ENCODE results near the gene ALDH1A1.
"Not testable (repeated sequence)": the region's sequence is repeated elsewhere in the genome, so short reads cannot be mapped to it uniquely, and the experiment has no call there.

Gene ALDH1A1

DNA sequence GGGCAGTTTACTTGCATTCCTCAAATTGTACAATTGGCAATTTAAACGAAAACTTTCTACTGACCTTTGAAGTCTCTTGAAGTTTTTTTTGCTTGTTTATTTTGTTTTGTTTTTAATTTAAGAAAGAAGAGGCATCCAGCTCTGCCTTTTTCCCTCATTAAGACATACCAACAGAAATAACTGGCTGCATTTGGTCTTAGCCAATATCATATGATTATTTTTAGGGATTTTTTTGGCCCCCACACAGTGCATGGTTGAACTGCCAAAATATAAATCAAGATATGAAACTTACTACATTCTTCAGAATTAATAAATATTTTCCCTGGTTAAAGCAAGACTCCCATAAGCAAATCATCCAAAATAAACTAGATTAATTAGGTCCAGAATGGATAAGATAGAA lies 79.4 kb downstream of the ALDH1A1 start:
- TF ChIP-seq, protein P1, sequence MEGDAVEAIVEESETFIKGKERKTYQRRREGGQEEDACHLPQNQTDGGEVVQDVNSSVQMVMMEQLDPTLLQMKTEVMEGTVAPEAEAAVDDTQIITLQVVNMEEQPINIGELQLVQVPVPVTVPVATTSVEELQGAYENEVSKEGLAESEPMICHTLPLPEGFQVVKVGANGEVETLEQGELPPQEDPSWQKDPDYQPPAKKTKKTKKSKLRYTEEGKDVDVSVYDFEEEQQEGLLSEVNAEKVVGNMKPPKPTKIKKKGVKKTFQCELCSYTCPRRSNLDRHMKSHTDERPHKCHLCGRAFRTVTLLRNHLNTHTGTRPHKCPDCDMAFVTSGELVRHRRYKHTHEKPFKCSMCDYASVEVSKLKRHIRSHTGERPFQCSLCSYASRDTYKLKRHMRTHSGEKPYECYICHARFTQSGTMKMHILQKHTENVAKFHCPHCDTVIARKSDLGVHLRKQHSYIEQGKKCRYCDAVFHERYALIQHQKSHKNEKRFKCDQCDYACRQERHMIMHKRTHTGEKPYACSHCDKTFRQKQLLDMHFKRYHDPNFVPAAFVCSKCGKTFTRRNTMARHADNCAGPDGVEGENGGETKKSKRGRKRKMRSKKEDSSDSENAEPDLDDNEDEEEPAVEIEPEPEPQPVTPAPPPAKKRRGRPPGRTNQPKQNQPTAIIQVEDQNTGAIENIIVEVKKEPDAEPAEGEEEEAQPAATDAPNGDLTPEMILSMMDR (conservative IDR thresholded peaks at IDR 0.05), result no peak
- no peak for TF ChIP-seq ZFX (IDR thresholded peaks at IDR 0.05)

DNA sequence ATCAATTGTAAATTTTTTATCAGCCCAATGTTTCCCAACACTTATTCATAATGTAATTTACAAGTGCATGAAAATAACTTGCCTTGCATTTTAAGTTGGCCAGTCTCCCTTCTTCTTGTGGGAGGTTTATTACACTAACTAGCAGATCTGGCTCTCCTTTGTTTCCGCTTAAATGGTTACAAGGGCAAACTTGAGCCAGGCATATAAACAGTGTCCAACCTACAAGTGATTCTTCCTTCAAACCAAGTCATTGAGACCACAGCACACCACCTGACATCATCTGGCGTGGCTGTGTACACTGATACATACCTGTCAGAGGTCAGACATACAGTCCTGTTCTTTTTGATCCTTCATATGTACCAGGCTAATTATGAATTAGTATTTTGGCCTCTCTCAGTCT lies 80.1 kb downstream of the ALDH1A1 start:
- TF ChIP-seq, protein P1 (conservative IDR thresholded peaks at IDR 0.05), result no peak
- TF ChIP-seq ZFX (IDR thresholded peaks at IDR 0.05), result no peak
- no peak overlapping the region for H3K27ac ChIP-seq

More for the DNA sequence above, 79.4 kb downstream of the ALDH1A1 start:
- H3K27ac ChIP-seq, result no peak overlapping the region

DNA sequence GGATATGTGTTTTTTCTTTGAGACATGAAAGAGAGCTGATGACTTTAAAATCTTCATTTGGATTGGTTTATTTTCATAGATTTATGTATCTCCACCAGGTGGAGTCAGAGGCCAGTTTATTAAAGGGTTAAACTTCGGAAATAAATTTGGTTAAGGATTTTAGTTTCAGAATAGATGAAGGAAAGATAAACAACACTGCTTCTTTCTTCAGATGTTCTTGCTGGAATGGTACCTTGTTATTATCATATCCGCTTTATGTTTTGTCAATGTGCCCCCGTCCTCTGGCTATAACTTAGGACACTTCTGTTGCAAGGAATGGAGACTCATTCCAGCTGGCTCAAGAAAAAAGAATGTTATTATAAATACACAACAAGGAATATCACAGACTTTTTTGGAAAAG lies 81.2 kb downstream of the ALDH1A1 start:
- no peak overlapping the region for H3K27ac ChIP-seq
- TF ChIP-seq ZFX (IDR thresholded peaks at IDR 0.05), result no peak
- TF ChIP-seq, protein P1 (conservative IDR thresholded peaks at IDR 0.05), result peak; percentile 70

DNA sequence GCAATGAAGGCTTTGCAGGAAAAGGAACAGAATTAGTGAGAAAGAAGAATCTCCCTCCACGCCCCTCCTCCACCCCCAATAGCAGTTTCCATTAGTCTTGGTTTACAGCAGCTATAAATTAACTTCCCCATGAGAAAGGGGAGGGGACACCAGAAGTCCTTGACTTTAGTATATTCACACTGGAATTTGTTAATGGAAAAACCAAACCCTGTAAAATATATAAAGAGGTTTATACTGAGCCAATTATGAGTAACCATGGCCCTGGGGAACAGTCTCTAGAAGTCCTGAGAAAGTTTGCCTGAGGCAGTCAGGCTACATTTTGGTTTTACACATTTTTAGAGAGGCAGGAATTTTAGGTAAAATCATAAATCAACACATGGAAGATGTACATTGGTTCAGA lies 88.5 kb downstream of the ALDH1A1 start:
- no peak overlapping the region for H3K27ac ChIP-seq
- TF ChIP-seq ZFX (IDR thresholded peaks at IDR 0.05), result no peak
- TF ChIP-seq, protein P1 (conservative IDR thresholded peaks at IDR 0.05), result no peak

DNA sequence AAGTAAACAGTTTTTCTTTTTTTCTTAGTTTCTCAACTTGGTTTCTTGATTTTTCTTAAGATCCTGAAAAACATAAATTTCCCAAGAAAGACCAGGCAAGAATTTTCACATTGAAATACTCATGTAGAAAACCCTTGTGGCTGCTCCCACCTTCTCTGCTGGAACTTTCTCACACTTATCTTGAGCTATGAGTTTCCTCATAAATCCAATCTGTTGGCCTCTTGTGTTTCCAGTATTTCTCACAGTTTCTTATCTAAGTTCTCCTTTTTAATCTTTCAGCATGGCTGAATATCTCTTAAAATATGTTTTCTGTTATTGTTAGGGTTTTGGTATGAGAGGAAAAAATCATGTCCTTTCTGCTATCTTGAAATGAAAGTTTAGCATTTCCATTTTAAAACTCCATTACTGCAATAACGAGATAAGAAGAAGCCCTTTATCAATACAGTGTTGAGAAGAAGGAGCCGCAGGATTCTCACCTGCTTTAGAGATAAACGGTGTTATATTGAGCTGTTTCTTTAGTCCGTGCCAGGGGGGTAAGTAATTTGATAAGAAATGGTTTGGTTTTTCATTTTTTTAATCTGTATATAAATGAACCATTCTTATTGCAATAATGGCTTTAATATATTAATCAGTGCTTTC lies 89.3 kb downstream of the ALDH1A1 start:
- TF ChIP-seq ZFX (IDR thresholded peaks at IDR 0.05), result no peak
- TF ChIP-seq, protein P1 (conservative IDR thresholded peaks at IDR 0.05), result no peak
- H3K27ac ChIP-seq, result no peak overlapping the region

DNA sequence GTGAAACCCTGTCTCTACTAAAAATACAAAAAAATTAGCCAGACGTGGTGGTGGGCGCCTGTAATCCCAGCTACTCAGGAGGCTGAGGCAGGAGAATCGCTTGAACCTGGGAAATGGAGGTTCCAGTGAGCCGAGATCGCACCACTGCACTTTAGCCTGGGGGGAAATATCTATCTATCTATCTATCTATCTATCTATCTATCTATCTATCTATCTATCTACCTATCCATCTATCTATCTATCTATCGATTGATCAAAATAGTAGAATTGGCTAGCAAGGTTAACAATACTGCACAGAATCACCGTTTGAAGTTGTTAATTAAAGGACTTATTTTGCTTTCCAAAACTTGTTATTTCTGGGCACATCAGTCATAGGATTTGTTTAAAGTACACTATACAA lies 90.1 kb downstream of the ALDH1A1 start:
- not testable (repeated sequence) for H3K27ac ChIP-seq

DNA sequence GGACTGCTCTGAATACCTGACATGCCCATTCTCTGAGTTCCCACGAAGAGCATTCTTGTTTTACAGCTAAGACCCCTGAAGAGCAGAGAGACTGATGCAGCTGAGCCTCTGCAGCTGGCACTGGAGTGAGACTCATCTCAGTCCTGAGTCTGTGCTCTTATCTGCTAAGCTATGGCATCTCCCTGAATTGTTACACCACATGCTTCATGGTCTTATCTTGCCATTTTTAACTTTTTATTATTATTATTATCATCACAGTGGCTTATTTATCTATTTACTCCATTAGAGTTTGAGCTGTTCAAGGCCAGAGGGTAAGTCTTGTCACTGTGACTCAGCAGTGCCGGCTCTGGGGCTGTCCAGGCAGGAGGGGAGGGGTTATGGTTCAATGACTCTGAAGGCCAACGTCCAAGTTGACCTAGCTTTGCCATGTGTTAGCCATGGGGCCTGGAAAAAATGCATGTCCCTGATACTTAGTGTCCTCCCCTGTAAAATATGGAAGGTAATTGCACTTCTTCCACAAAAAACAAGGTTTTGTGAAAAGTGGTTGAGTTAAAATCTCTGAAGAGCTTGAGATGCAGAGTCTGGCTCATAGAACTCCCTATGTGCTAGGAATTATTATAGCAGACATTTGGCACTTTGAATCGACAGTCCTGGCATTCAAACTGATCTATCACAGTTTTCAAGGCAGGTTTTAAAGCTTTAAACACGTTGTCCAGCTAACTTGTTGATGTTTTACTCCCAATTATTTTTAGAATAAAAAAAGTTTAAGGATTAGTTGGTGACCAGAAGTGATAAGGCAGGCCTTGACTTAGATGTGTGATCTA lies 94.6 kb downstream of the ALDH1A1 start:
- no peak for TF ChIP-seq ZFX (IDR thresholded peaks at IDR 0.05)
- TF ChIP-seq, protein P1 (conservative IDR thresholded peaks at IDR 0.05), result no peak
- no peak overlapping the region for H3K27ac ChIP-seq

Measured in C4-2B (cell line).